ENCODE results near the gene WBP1.

DNA sequence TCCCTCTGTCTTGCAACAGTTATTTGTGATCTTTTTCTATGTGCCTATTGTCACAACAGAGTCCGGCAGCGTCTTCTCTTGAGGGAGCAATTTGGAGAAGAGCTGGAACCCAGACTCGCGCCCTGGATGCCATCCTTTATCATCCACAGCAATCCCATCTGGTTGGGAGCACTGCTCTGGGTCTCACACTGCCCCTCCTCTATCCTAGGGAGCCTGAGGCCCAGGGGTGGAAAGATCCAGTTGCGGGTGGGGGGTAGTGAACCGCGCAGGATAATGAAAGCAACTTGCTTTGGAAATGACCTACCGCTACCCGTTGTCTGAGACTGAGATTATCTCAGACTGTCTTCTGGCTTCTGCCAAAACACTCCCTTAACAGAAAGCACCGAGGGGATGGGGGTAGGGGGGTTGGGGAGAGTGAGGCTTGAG, 713 bp downstream of the WBP1 start:
- TF ChIP-seq, protein P1, sequence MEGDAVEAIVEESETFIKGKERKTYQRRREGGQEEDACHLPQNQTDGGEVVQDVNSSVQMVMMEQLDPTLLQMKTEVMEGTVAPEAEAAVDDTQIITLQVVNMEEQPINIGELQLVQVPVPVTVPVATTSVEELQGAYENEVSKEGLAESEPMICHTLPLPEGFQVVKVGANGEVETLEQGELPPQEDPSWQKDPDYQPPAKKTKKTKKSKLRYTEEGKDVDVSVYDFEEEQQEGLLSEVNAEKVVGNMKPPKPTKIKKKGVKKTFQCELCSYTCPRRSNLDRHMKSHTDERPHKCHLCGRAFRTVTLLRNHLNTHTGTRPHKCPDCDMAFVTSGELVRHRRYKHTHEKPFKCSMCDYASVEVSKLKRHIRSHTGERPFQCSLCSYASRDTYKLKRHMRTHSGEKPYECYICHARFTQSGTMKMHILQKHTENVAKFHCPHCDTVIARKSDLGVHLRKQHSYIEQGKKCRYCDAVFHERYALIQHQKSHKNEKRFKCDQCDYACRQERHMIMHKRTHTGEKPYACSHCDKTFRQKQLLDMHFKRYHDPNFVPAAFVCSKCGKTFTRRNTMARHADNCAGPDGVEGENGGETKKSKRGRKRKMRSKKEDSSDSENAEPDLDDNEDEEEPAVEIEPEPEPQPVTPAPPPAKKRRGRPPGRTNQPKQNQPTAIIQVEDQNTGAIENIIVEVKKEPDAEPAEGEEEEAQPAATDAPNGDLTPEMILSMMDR (IDR thresholded peaks at IDR 0.05) = no peak
- no peak for TF ChIP-seq EZH2 (IDR thresholded peaks at IDR 0.05)
